Stimulated activated naive CD8-positive, alpha-beta T cell treated with anti-CD3 and anti-CD28 coated beads, Interleukin-15, amount 100 ng/mL, for 72 hours (primary cell): Measurements from ENCODE around the gene PCGF2.
A peak's percentile ranks its signal among the peaks of the same experiment; 100 is the strongest.
"Not testable (repeated sequence)": the region's sequence is repeated elsewhere in the genome, so short reads cannot be mapped to it uniquely, and the experiment has no call there.

ENCODE experiments used
- ATAC-seq: fragments of 150-1000 bp; cut with Tn5 transposase; 2 replicates; pipeline ENCODE4 v1.10.0; 2021; ENCODE audit warnings: mild to moderate bottlenecking, moderate library complexity
- DNase-seq, 2 donors: peaks; one replicate each; pipeline ENCODE4 v3.0.0; 2021 to 2022
- H3K27ac Mint-ChIP-seq, 2 donors: one replicate each; pipeline ENCODE4 v1.8.0; 2022; ENCODE audit warnings: mild to moderate bottlenecking in 2 of 2, mixed read lengths in 2 of 2, moderate library complexity in 2 of 2
- H3K27me3 Mint-ChIP-seq: one replicate; pipeline ENCODE4 v1.8.0; 2022; ENCODE audit warnings: mixed read lengths
- H3K4me1 Mint-ChIP-seq: one replicate; pipeline ENCODE4 v1.8.0; 2022; ENCODE audit warnings: mild to moderate bottlenecking, mixed read lengths
- H3K4me3 Mint-ChIP-seq, 2 donors: one replicate each; pipeline ENCODE4 v1.8.0; 2022; ENCODE audit warnings: mild to moderate bottlenecking in 2 of 2, mixed read lengths in 2 of 2, moderate library complexity in 1 of 2
- H3K9me3 Mint-ChIP-seq, 2 donors: one replicate each; pipeline ENCODE4 v1.8.0; 2022; ENCODE audit warnings: mixed read lengths in 2 of 2

PCGF2 gene

GRCh38 chr17:38748149-38748891 is at the start of gene PCGF2:
Gene PCGF2, minus strand, starts transcription at chr17:38748336. Its CDS starts 7,934 bp downstream, at chr17:38740402.
- Mint-ChIP-seq H3K4me1 (peaks cover 53% of the 10 kb centered on the region), H3K4me3 (peak within 1 kb of the TSS; percentile 90 to 94), H3K27me3 (peaks cover 78% of the 10 kb centered on the region), H3K27ac (no peak within 1 kb of the TSS), H3K9me3 (no peaks in the 10 kb centered on the region)
- ATAC-seq: no peak
- no peak for DNase-seq

DNA sequence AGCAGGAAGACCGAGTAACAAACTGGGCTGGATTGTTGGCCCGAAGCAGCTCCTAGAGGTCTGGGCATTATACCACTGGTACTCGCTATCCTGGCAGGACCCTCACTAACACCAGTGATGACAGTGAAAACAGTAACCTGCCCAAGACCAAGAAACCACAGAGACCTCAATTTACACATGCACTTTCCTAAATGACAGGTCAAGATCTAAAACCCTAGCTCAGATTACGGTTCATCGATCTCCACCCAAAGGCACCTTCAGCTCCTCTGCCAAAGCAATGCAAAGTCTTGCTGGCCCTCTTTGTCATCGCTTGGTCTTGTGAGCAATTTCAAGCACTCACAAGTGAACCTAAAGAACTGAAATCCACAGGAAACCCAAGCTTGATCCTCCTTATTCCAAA is 49.7 kb upstream of the PCGF2 start:
- no peak for DNase-seq
- peaks cover 51% of the 10 kb centered on the region for H3K4me1 Mint-ChIP-seq
- no peak for ATAC-seq
- H3K27me3 Mint-ChIP-seq: no peaks in the 10 kb centered on the region
- peak overlapping the region; percentile 81 to 91 for H3K27ac Mint-ChIP-seq
- H3K9me3 Mint-ChIP-seq: no peaks in the 10 kb centered on the region
- H3K4me3 Mint-ChIP-seq: peak overlapping the region; percentile 90 to 96

DNA sequence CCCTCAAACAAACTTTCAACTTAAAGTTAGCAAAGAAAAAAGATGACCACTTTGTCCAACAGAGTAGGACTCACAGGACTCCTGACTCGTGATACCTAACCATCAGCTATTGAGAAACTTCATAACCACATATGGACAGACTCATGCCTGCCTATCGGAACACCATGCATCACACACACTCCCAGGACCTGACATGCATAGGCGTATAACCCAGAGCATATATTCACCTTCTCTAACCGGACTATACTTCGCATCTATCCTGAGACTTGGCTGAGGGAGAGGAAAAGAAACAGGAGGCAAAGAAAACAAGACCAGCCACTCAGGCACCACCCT is 49.0 kb upstream of the PCGF2 start:
- Mint-ChIP-seq H3K27me3 (no peaks in the 10 kb centered on the region), H3K4me3 (peak overlapping the region; percentile 46 to 96), H3K27ac (peak overlapping the region in 1 of 2 donors; percentile 50), H3K9me3 (no peaks in the 10 kb centered on the region), H3K4me1 (peaks cover 51% of the 10 kb centered on the region)
- ATAC-seq (no peak), DNase-seq (no peak)

- no peak for DNase-seq
- Mint-ChIP-seq H3K27ac (peak overlapping the region in 1 of 2 donors; percentile 50), H3K9me3 (no peaks in the 10 kb centered on the region), H3K27me3 (no peaks in the 10 kb centered on the region), H3K4me1 (peaks cover 51% of the 10 kb centered on the region), H3K4me3 (peak overlapping the region in 1 of 2 donors; percentile 46)
- no peak for ATAC-seq
Observed at GRCh38 chr17:38796451-38797157, 48.5 kb upstream of the PCGF2 start.

- ATAC-seq (no peak), DNase-seq (no peak)
- Mint-ChIP-seq H3K27ac (peak overlapping the region in 1 of 2 donors; percentile 88), H3K27me3 (no peaks in the 10 kb centered on the region), H3K9me3 (no peaks in the 10 kb centered on the region), H3K4me1 (peaks cover 49% of the 10 kb centered on the region), H3K4me3 (no peak overlapping the region)
Observed at GRCh38 chr17:38794221-38794620, 46.1 kb upstream of the PCGF2 start.

- Mint-ChIP-seq H3K27me3 (no peaks in the 10 kb centered on the region), H3K9me3 (no peaks in the 10 kb centered on the region), H3K4me3 (no peak overlapping the region), H3K4me1 (peaks cover 27% of the 10 kb centered on the region), H3K27ac (no peak overlapping the region)
- DNase-seq (no peak), ATAC-seq (no peak)
Observed at GRCh38 chr17:38791162-38791561, 43.0 kb upstream of the PCGF2 start.

GRCh38 chr17:38790148-38790707 is 42.1 kb upstream of the PCGF2 start:
- not testable (repeated sequence) for DNase-seq, H3K27me3 Mint-ChIP-seq, ATAC-seq, H3K9me3 Mint-ChIP-seq, H3K4me3 Mint-ChIP-seq
- H3K4me1 Mint-ChIP-seq: peaks cover 21% of the 10 kb centered on the region
- peak overlapping the region in 1 of 2 donors; percentile 91 for H3K27ac Mint-ChIP-seq

- ATAC-seq (no peak), DNase-seq (no peak)
- H3K27me3 Mint-ChIP-seq: no peaks in the 10 kb centered on the region
- H3K27ac Mint-ChIP-seq: peak overlapping the region in 1 of 2 donors; percentile 55
- H3K4me3 Mint-ChIP-seq: no peak overlapping the region
- H3K9me3 Mint-ChIP-seq: no peaks in the 10 kb centered on the region
- H3K4me1 Mint-ChIP-seq: peaks cover 14% of the 10 kb centered on the region
Observed at GRCh38 chr17:38789185-38789584, 41.0 kb upstream of the PCGF2 start.

DNA sequence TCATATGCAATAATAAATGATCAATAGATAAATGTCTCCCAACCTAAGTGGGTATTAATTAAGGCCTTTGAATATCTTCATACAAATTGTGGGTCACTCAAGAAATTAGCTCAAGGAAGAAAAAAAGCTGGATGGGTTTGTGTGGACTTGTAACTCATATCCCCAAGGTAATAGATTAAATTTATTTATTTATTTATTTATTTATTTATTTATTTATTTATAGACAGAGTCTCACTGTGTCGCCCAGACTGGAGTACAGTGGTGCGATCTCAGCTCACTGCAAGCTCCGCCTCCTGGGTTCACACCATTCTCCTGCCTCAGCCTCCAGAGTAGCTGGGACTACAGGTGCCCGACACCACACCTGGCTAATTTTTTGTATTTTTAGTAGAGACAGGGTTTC is 39.9 kb upstream of the PCGF2 start:
- H3K27me3 Mint-ChIP-seq, DNase-seq, ATAC-seq, H3K9me3 Mint-ChIP-seq, H3K4me3 Mint-ChIP-seq: not testable (repeated sequence)
- H3K4me1 Mint-ChIP-seq: peaks cover 12% of the 10 kb centered on the region
- peak overlapping the region; percentile 46 to 59 for H3K27ac Mint-ChIP-seq

- no peak for DNase-seq
- Mint-ChIP-seq H3K9me3 (no peaks in the 10 kb centered on the region), H3K4me1 (peaks cover 12% of the 10 kb centered on the region), H3K4me3 (no peak overlapping the region), H3K27me3 (no peaks in the 10 kb centered on the region), H3K27ac (no peak overlapping the region)
- ATAC-seq: no peak
Observed at GRCh38 chr17:38786372-38786771, 38.2 kb upstream of the PCGF2 start.

- no peaks in the 10 kb centered on the region for H3K27me3 Mint-ChIP-seq
- H3K4me3 Mint-ChIP-seq: no peak overlapping the region
- no peak overlapping the region for H3K27ac Mint-ChIP-seq
- no peak for ATAC-seq
- peaks cover 5% of the 10 kb centered on the region for H3K4me1 Mint-ChIP-seq
- no peak for DNase-seq
- H3K9me3 Mint-ChIP-seq: no peaks in the 10 kb centered on the region
Observed at GRCh38 chr17:38783227-38783626, 35.1 kb upstream of the PCGF2 start.

DNA sequence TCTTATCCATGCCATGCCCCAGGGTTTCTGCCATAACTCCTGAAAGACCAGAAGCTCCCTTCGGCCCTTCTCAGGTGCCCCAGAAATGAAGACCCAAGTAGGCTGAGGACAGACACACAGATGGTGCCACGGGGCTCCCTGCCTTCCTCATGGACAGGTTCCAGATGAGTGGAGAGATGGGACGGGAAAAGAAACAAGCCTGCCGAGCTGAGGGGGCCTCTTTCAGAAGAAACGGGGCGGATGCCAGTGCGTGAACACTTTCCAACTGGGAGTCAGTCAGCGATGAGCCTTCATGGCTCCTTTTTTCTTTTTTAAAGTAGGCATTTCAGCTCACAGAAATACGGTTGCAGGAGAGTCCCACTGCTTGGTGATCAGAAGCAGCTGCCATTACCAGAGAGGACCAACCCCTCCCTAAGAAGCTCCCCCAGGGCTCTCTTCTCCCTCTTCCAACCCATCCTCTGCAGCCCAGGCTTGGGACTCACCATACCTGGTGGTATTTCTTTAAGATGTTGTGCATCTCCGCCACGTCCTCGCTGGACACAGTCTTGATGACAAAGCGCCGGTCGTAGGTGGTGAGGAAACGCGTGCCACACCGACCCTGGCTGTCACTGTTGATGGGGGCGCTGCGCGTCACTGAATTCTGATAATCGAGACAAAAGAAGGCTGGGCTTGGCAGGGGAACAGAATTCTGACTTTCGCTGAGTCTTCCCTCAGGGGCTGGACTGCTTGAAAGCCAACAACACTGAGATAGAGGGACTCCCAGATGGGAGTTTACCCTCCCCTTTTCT is 32.0 kb upstream of the PCGF2 start:
- peaks cover 5% of the 10 kb centered on the region for H3K4me1 Mint-ChIP-seq
- no peak for ATAC-seq
- DNase-seq: no peak
- H3K27me3 Mint-ChIP-seq: no peaks in the 10 kb centered on the region
- H3K4me3 Mint-ChIP-seq: no peak overlapping the region
- H3K9me3 Mint-ChIP-seq: no peaks in the 10 kb centered on the region
- peak overlapping the region in 1 of 2 donors; percentile 63 for H3K27ac Mint-ChIP-seq

DNA sequence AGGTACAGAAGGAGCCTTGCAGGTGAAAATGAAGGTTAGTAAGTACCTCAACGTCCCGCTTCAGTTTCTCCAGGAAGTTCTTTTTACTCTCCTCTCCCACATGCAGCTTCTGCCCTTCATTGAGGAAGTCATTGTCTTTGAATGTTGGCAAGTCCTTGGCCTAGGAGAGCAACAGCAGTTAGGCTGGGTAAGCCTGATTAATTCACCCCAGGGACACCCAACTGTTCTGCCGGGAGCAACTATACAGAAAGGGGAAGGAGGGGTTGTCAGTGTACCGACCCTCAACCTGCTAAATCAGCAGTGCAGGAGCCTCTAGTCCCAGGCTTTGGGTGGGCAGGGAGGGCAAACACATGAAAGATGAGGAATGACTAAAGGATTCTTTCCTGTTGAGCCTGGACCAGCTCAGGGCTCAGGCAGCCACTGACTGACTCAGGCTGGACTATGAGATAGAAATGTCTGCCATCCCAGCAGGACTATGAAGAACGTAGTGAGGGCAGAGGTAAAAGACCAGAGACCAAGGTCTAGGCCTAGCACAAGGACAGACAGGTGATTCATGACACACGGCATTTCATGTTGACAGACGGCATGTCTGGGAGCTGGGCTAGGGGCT is 29.6 kb upstream of the PCGF2 start:
- no peak for DNase-seq
- no peak for ATAC-seq
- Mint-ChIP-seq H3K4me1 (no peaks in the 10 kb centered on the region), H3K4me3 (no peak overlapping the region), H3K27me3 (no peaks in the 10 kb centered on the region), H3K27ac (no peak overlapping the region), H3K9me3 (no peaks in the 10 kb centered on the region)

DNA sequence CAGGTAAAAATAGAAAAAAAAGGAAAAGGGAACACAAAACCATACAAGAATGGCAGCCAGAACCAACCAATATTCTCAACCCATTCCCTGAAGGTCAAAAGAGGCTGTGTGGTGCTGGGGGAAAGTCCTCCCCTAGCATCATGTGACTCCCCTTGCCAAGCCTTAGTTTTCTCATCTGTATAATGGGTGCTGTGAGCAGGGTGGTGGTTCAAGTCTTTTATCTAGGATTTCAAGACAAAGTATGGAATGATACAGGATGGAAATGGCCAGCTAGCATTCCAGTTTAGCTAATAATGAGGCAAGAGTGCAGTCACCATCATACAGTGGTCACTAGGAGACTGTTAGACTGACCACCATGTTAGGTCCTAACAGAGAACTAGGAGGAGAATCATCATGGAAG is 25.1 kb upstream of the PCGF2 start:
- no peaks in the 10 kb centered on the region for H3K27me3 Mint-ChIP-seq
- ATAC-seq (no peak), DNase-seq (no peak)
- H3K9me3 Mint-ChIP-seq: no peaks in the 10 kb centered on the region
- no peak overlapping the region for H3K27ac Mint-ChIP-seq
- H3K4me3 Mint-ChIP-seq: no peak overlapping the region
- H3K4me1 Mint-ChIP-seq: no peaks in the 10 kb centered on the region

- no peak overlapping the region for H3K4me3 Mint-ChIP-seq
- peak overlapping the region; percentile 50 to 95 for H3K27ac Mint-ChIP-seq
- ATAC-seq: no peak
- H3K9me3 Mint-ChIP-seq: no peaks in the 10 kb centered on the region
- peaks cover 12% of the 10 kb centered on the region for H3K4me1 Mint-ChIP-seq
- DNase-seq: no peak
- no peaks in the 10 kb centered on the region for H3K27me3 Mint-ChIP-seq
Observed at GRCh38 chr17:38768417-38768816, 20.3 kb upstream of the PCGF2 start.
